Fibroblast of lung (primary cell): ENCODE data around the gene VAV2.

Experiments used
- EZH2 ChIP-seq: IDR thresholded peaks from 2 replicates; pipeline ENCODE4 v1.5.1; 2012; ENCODE audit warnings: low read length, control low read depth, mild to moderate bottlenecking; ENCODE audit errors: missing control alignments
- TF ChIP-seq, protein P1 (sequence below), 2 donors: IDR thresholded peaks in 1 of 2; conservative IDR thresholded peaks in 1 of 2; 1 replicate in 1 of 2; 2 replicates in 1 of 2; pipeline ENCODE4 v1.5.1; 2011 to 2012; ENCODE audit warnings: low read length in 2 of 2, control low read depth in 1 of 2, inconsistent platforms in 1 of 2, low read depth in 1 of 2, mild to moderate bottlenecking in 1 of 2

- TF ChIP-seq, protein P1, sequence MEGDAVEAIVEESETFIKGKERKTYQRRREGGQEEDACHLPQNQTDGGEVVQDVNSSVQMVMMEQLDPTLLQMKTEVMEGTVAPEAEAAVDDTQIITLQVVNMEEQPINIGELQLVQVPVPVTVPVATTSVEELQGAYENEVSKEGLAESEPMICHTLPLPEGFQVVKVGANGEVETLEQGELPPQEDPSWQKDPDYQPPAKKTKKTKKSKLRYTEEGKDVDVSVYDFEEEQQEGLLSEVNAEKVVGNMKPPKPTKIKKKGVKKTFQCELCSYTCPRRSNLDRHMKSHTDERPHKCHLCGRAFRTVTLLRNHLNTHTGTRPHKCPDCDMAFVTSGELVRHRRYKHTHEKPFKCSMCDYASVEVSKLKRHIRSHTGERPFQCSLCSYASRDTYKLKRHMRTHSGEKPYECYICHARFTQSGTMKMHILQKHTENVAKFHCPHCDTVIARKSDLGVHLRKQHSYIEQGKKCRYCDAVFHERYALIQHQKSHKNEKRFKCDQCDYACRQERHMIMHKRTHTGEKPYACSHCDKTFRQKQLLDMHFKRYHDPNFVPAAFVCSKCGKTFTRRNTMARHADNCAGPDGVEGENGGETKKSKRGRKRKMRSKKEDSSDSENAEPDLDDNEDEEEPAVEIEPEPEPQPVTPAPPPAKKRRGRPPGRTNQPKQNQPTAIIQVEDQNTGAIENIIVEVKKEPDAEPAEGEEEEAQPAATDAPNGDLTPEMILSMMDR (conservative IDR thresholded peaks at IDR 0.05 in 1 of 2, IDR thresholded peaks at IDR 0.05 in 1 of 2; ENCODE audit: low read depth in 1 of 2, low read length in 2 of 2) = no peak
- no peak for TF ChIP-seq EZH2
Observed at GRCh38 chr9:133793471-133793870, 198.7 kb downstream of the VAV2 start.
